ENCODE data around the gene USP35.

DNA sequence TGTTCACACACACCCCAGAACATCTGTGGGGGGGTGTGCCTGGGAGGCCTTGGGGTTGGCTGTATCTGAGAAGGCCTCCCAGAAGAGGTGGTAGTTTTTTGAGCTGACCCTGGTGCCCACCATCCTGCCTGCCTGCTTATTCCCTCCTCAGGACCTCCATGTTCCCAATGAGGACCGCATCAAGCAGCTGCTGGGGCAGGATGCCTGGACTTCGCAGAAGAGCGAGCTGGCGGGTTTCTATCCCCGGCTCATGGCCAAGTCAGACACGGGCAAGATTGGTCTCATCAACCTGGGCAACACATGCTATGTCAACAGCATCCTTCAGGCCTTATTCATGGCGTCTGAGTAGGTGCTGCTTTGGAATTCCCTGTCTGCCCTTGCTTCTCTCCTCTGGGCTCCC is 17.0 kb downstream of the USP35 start:
- no peak for TF ChIP-seq POLR2AphosphoS5 (IDR thresholded peaks at IDR 0.05; ENCODE audit: insufficient read depth in 1 of 2, low read depth in 1 of 2)
- no peak for TF ChIP-seq CTCF (IDR thresholded peaks at IDR 0.05)
- TF ChIP-seq POLR2A (IDR thresholded peaks at IDR 0.05) = no peak
